Measurements from ENCODE around the gene CASZ1.

Gene CASZ1

GRCh38 chr1:10744029-10744428 is 52.4 kb downstream of the CASZ1 start:
- Histone ChIP-seq H3F3A (ENCODE audit: insufficient read depth) (no peaks in the 10 kb centered on the region), H3K9me3 (ENCODE audit: insufficient read depth, low read length) (no peaks in the 10 kb centered on the region), H2AFZ (ENCODE audit: low read depth, low read length, severe bottlenecking) (no peak overlapping the region), H3K4me3 (ENCODE audit: insufficient read depth, low read length, poor library complexity, severe bottlenecking) (no peak overlapping the region), H3K79me2 (ENCODE audit: insufficient read depth, low read length) (no peaks in the 10 kb centered on the region), H3K9ac (ENCODE audit: low read length) (no peak overlapping the region), H4K20me1 (ENCODE audit: low read depth, low read length) (no peaks in the 10 kb centered on the region), H3K27ac (ENCODE audit: low read depth, low read length) (no peak overlapping the region), H3K4me2 (ENCODE audit: low read depth, low read length, poor library complexity, severe bottlenecking) (no peak overlapping the region), H3K36me3 (ENCODE audit: low read length) (no peaks in the 10 kb centered on the region), H3K27me3 (ENCODE audit: low read length) (no peaks in the 10 kb centered on the region), H3K9me2 (replicated peaks; ENCODE audit: insufficient read depth, low read length) (no peaks in the 10 kb centered on the region)
- no peak for TF ChIP-seq EZH2phosphoT487 (conservative IDR thresholded peaks at IDR 0.05; ENCODE audit: low read length)
- no peak for TF ChIP-seq CTCF (IDR thresholded peaks at IDR 0.05; ENCODE audit: insufficient read depth, low read length, poor library complexity, severe bottlenecking)

- no peaks in the 10 kb centered on the region for H3K9me2 ChIP-seq (replicated peaks; ENCODE audit: insufficient read depth, low read length)
- TF ChIP-seq CTCF (IDR thresholded peaks at IDR 0.05; ENCODE audit: insufficient read depth, low read length, poor library complexity, severe bottlenecking) (no peak), EZH2phosphoT487 (conservative IDR thresholded peaks at IDR 0.05; ENCODE audit: low read length) (no peak)
- H3K27ac ChIP-seq (ENCODE audit: low read depth, low read length): no peak overlapping the region
- no peak overlapping the region for H3K4me3 ChIP-seq (ENCODE audit: insufficient read depth, low read length, poor library complexity, severe bottlenecking)
- no peak overlapping the region for H2AFZ ChIP-seq (ENCODE audit: low read depth, low read length, severe bottlenecking)
- H3K9ac ChIP-seq (ENCODE audit: low read length): no peak overlapping the region
- no peaks in the 10 kb centered on the region for H3K9me3 ChIP-seq (ENCODE audit: insufficient read depth, low read length)
- no peaks in the 10 kb centered on the region for H3K27me3 ChIP-seq (ENCODE audit: low read length)
- no peaks in the 10 kb centered on the region for H4K20me1 ChIP-seq (ENCODE audit: low read depth, low read length)
- no peaks in the 10 kb centered on the region for H3K36me3 ChIP-seq (ENCODE audit: low read length)
- H3F3A ChIP-seq (ENCODE audit: insufficient read depth): no peaks in the 10 kb centered on the region
- H3K79me2 ChIP-seq (ENCODE audit: insufficient read depth, low read length): no peaks in the 10 kb centered on the region
- no peak overlapping the region for H3K4me2 ChIP-seq (ENCODE audit: low read depth, low read length, poor library complexity, severe bottlenecking)
Observed at GRCh38 chr1:10741696-10742095, 54.8 kb downstream of the CASZ1 start.

GRCh38 chr1:10740123-10740522 is 56.3 kb downstream of the CASZ1 start:
- Histone ChIP-seq H3K79me2 (ENCODE audit: insufficient read depth, low read length) (no peaks in the 10 kb centered on the region), H3K9me3 (ENCODE audit: insufficient read depth, low read length) (no peaks in the 10 kb centered on the region), H3K4me2 (ENCODE audit: low read depth, low read length, poor library complexity, severe bottlenecking) (no peak overlapping the region), H3K9ac (ENCODE audit: low read length) (no peak overlapping the region), H3K27me3 (ENCODE audit: low read length) (no peaks in the 10 kb centered on the region), H3K9me2 (replicated peaks; ENCODE audit: insufficient read depth, low read length) (no peaks in the 10 kb centered on the region), H3K27ac (ENCODE audit: low read depth, low read length) (no peak overlapping the region), H3K36me3 (ENCODE audit: low read length) (no peaks in the 10 kb centered on the region), H4K20me1 (ENCODE audit: low read depth, low read length) (no peaks in the 10 kb centered on the region), H3F3A (ENCODE audit: insufficient read depth) (no peaks in the 10 kb centered on the region), H2AFZ (ENCODE audit: low read depth, low read length, severe bottlenecking) (no peak overlapping the region), H3K4me3 (ENCODE audit: insufficient read depth, low read length, poor library complexity, severe bottlenecking) (no peak overlapping the region)
- no peak for TF ChIP-seq EZH2phosphoT487 (conservative IDR thresholded peaks at IDR 0.05; ENCODE audit: low read length)
- TF ChIP-seq CTCF (IDR thresholded peaks at IDR 0.05; ENCODE audit: insufficient read depth, low read length, poor library complexity, severe bottlenecking): no peak
